DND-41 (cell line): Measurements from ENCODE around the gene DNAH17.

Experiments
- ATAC-seq: fragments of 200-7000 bp; cut with Tn5 transposase; 3 replicates; pipeline ENCODE4 v1.9.1; 2021; ENCODE audit warnings: low read depth; ENCODE audit not compliant: insufficient read depth
- DNase-seq: peaks from one replicate; pipeline ENCODE4 v3.0.0-alpha.2; 2020
- H2AFZ ChIP-seq: 2 replicates; pipeline ENCODE4 v1.6.0; 2012; ENCODE audit warnings: low read depth, low read length
- H3K27ac ChIP-seq: 2 replicates; pipeline ENCODE4 v1.5.1; 2012; ENCODE audit warnings: low read length, inconsistent platforms
- H3K27me3 ChIP-seq: fragments of 200-600 bp; sonication (generic); 2 replicates; pipeline ENCODE4 v1.6.0; 2012; ENCODE audit warnings: low read length, mild to moderate bottlenecking, inconsistent platforms; ENCODE audit not compliant: insufficient read depth, poor library complexity
- H3K36me3 ChIP-seq: 2 replicates; pipeline ENCODE4 v1.5.1; 2012; ENCODE audit warnings: low read length, inconsistent platforms; ENCODE audit not compliant: insufficient read depth
- H3K4me1 ChIP-seq: 2 replicates; pipeline ENCODE4 v1.5.1; 2012; ENCODE audit warnings: mild to moderate bottlenecking, low read length; ENCODE audit not compliant: insufficient read depth
- H3K4me2 ChIP-seq: 2 replicates; pipeline ENCODE4 v1.6.0; 2012; ENCODE audit warnings: mild to moderate bottlenecking, moderate library complexity, low read length, inconsistent platforms; ENCODE audit not compliant: insufficient read depth
- H3K4me3 ChIP-seq, 2 experiments: fragments of 200-600 bp in 1 of 2; shearing (Covaris generic) in 1 of 2; 2 replicates each; pipeline ENCODE4 v1.5.1; 2012 to 2016; ENCODE audit warnings: inconsistent platforms in 2 of 2, low read length in 2 of 2, mild to moderate bottlenecking in 2 of 2, low read depth in 1 of 2, moderate library complexity in 1 of 2
- H3K79me2 ChIP-seq: 2 replicates; pipeline ENCODE4 v1.6.0; 2012; ENCODE audit warnings: low read length, inconsistent platforms; ENCODE audit not compliant: insufficient read depth
- H3K9ac ChIP-seq: 2 replicates; pipeline ENCODE4 v1.6.0; 2012; ENCODE audit warnings: low read depth, mild to moderate bottlenecking, inconsistent platforms, low read length, moderate library complexity
- H3K9me3 ChIP-seq: 2 replicates; pipeline ENCODE4 v1.5.1; 2012; ENCODE audit warnings: low read length, moderate library complexity, mild to moderate bottlenecking, inconsistent platforms; ENCODE audit not compliant: insufficient read depth, severe bottlenecking
- H4K20me1 ChIP-seq: 2 replicates; pipeline ENCODE4 v1.6.0; 2012; ENCODE audit warnings: low read length; ENCODE audit not compliant: insufficient read depth
- CTCF ChIP-seq: IDR thresholded peaks from 2 replicates; pipeline ENCODE4 v1.5.1; 2012; ENCODE audit warnings: borderline replicate concordance, low read length, moderate library complexity, mild to moderate bottlenecking; ENCODE audit not compliant: poor library complexity, severe bottlenecking; ENCODE audit errors: extremely low read depth
- EZH2 ChIP-seq: IDR thresholded peaks from 3 replicates; pipeline ENCODE4 v1.6.1; 2012; ENCODE audit warnings: borderline replicate concordance, low read depth, mild to moderate bottlenecking, moderate library complexity, low read length, inconsistent platforms; ENCODE audit not compliant: severe bottlenecking

Gene DNAH17

GRCh38 chr17:78539781-78540180 lies 37.4 kb downstream of the DNAH17 start:
- Histone ChIP-seq H3K36me3 (no peaks in the 10 kb centered on the region), H2AFZ (no peak overlapping the region), H3K27me3 (no peaks in the 10 kb centered on the region), H4K20me1 (no peaks in the 10 kb centered on the region), H3K79me2 (no peaks in the 10 kb centered on the region), H3K9me3 (no peaks in the 10 kb centered on the region), H3K4me3 (no peak overlapping the region), H3K9ac (no peak overlapping the region), H3K4me2 (no peak overlapping the region), H3K4me1 (no peaks in the 10 kb centered on the region), H3K27ac (no peak overlapping the region)
- no peak for ATAC-seq
- no peak for TF ChIP-seq CTCF
- no peak for TF ChIP-seq EZH2
- DNase-seq = no peak

GRCh38 chr17:78538033-78538776 lies 39.0 kb downstream of the DNAH17 start:
- TF ChIP-seq CTCF = no peak
- TF ChIP-seq EZH2 = no peak
- Histone ChIP-seq H3K4me2 (no peak overlapping the region), H3K9ac (no peak overlapping the region), H3K27ac (no peak overlapping the region), H3K4me3 (no peak overlapping the region), H4K20me1 (no peaks in the 10 kb centered on the region), H3K9me3 (no peaks in the 10 kb centered on the region), H3K36me3 (no peaks in the 10 kb centered on the region), H3K27me3 (no peaks in the 10 kb centered on the region), H3K4me1 (no peaks in the 10 kb centered on the region), H3K79me2 (no peaks in the 10 kb centered on the region), H2AFZ (no peak overlapping the region)
- no peak for DNase-seq
- no peak for ATAC-seq

GRCh38 chr17:78537217-78537860 lies 39.9 kb downstream of the DNAH17 start:
- H4K20me1 ChIP-seq = no peaks in the 10 kb centered on the region
- no peaks in the 10 kb centered on the region for H3K27me3 ChIP-seq
- no peaks in the 10 kb centered on the region for H3K9me3 ChIP-seq
- no peak overlapping the region for H3K4me2 ChIP-seq
- ATAC-seq = no peak
- H3K4me3 ChIP-seq = no peak overlapping the region
- TF ChIP-seq CTCF (no peak), EZH2 (no peak)
- no peak overlapping the region for H3K9ac ChIP-seq
- no peaks in the 10 kb centered on the region for H3K4me1 ChIP-seq
- no peaks in the 10 kb centered on the region for H3K79me2 ChIP-seq
- H2AFZ ChIP-seq = no peak overlapping the region
- no peak for DNase-seq
- H3K36me3 ChIP-seq = no peaks in the 10 kb centered on the region
- H3K27ac ChIP-seq = no peak overlapping the region
